Smooth muscle cell (in vitro differentiated cells): ENCODE measurements around the gene SCEL. TPM values are rescaled to one million over a fixed set of nuclear protein-coding genes. Genes with fewer than 3 reads are reported as not detected.

ENCODE experiments used
- DNase-seq: peaks from one replicate; lab custom pipeline; 2025; ENCODE audit not compliant: unreplicated experiment; lab: John Stamatoyannopoulos, UW
- H2AFZ ChIP-seq: fragments of 200-600 bp; sonication (generic); 2 replicates; pipeline ENCODE4 v1.6.0; 2016; ENCODE audit warnings: antibody characterized with exemption, low read depth, mild to moderate bottlenecking
- H3F3A ChIP-seq: fragments of 200-600 bp; sonication (generic); 2 replicates; pipeline ENCODE4 v1.6.0; 2017; ENCODE audit warnings: antibody characterized with exemption, low read depth
- H3K27ac ChIP-seq: fragments of 200-600 bp; sonication (generic); 2 replicates; pipeline ENCODE4 v1.5.1; 2016; ENCODE audit warnings: low read depth, mild to moderate bottlenecking
- H3K27me3 ChIP-seq: fragments of 200-600 bp; sonication (generic); 2 replicates; pipeline ENCODE4 v1.6.1; 2016; ENCODE audit warnings: low read depth, mild to moderate bottlenecking
- H3K36me3 ChIP-seq: fragments of 200-600 bp; sonication (generic); 2 replicates; pipeline ENCODE4 v1.5.1; 2016; ENCODE audit warnings: low read depth
- H3K4me1 ChIP-seq: fragments of 200-600 bp; sonication (generic); 2 replicates; pipeline ENCODE4 v1.5.1; 2016; ENCODE audit warnings: low read depth
- H3K4me2 ChIP-seq: fragments of 200-600 bp; sonication (generic); 2 replicates; pipeline ENCODE4 v1.6.0; 2016; ENCODE audit warnings: mild to moderate bottlenecking
- H3K4me3 ChIP-seq: fragments of 200-600 bp; sonication (generic); 2 replicates; pipeline ENCODE4 v1.5.1; 2016; ENCODE audit warnings: mild to moderate bottlenecking
- H3K79me2 ChIP-seq: fragments of 200-600 bp; sonication (generic); 2 replicates; pipeline ENCODE4 v1.6.0; 2016; ENCODE audit warnings: low read depth, mild to moderate bottlenecking
- H3K9ac ChIP-seq: fragments of 200-600 bp; sonication (generic); 2 replicates; pipeline ENCODE4 v1.6.0; 2016; ENCODE audit warnings: low read depth
- H3K9me3 ChIP-seq: fragments of 200-600 bp; sonication (generic); replicated peaks from 2 replicates; pipeline ENCODE4 v1.5.1; 2016; ENCODE audit warnings: low read depth
- H4K20me1 ChIP-seq: fragments of 200-600 bp; sonication (generic); 2 replicates; pipeline ENCODE4 v1.6.0; 2016; ENCODE audit warnings: low read depth
- CTCF ChIP-seq: fragments of 200-600 bp; sonication (generic); IDR thresholded peaks from 2 replicates; pipeline ENCODE4 v1.5.1; 2017; ENCODE audit warnings: borderline replicate concordance, mild to moderate bottlenecking, antibody characterized with exemption; ENCODE audit not compliant: insufficient read depth, poor library complexity, severe bottlenecking
- WGBS: methylation state at CpG from one replicate; pipeline ENCODE4 v1.1.7; 2016; ENCODE audit warnings: low lambda C conversion rate; 5-methylcytosine and 5-hydroxymethylcytosine counted together
- polyA plus RNA-seq: library from polyadenylated mRNA; unstranded; fragments of >200 nt; fragmentation: Nextera tagmentation; extraction: Ambion mirVana; gene quantifications from 2 replicates; pipeline ENCODE4 v1.2.1, GENCODE V29; 2016
- total RNA-seq: library from RNA; depleted of rRNA; stranded (reverse); fragments of >200 nt; gene quantifications from 2 replicates; pipeline ENCODE4 v1.2.3, GENCODE V29; 2014

Gene SCEL
- total and polyA plus RNA-seq, 2 experiments from 2014 or later, result 0.55 to 4.3 TPM

- no peaks in the 10 kb centered on the region for H3K27me3 ChIP-seq
- no peak overlapping the region for H3K4me2 ChIP-seq
- no peak for DNase-seq
- no peaks in the 10 kb centered on the region for H3K4me1 ChIP-seq
- H3K79me2 ChIP-seq, result no peaks in the 10 kb centered on the region
- TF ChIP-seq CTCF, result no peak
- WGBS, result 94% methylated on average over 4 of the region's 4 CpGs
- no peaks in the 10 kb centered on the region for H3K36me3 ChIP-seq
- H3K9ac ChIP-seq, result no peak overlapping the region
- H3K27ac ChIP-seq, result no peak overlapping the region
- no peaks in the 10 kb centered on the region for H4K20me1 ChIP-seq
- no peak overlapping the region for H2AFZ ChIP-seq
- no peaks in the 10 kb centered on the region for H3F3A ChIP-seq
- H3K9me3 ChIP-seq, result no peaks in the 10 kb centered on the region
- H3K4me3 ChIP-seq, result no peak overlapping the region
These were observed 12.1 kb upstream of the SCEL start for GRCh38 chr13:77523386-77523785.

- Histone ChIP-seq H4K20me1 (no peaks in the 10 kb centered on the region), H3K36me3 (no peaks in the 10 kb centered on the region), H3K27ac (no peak overlapping the region), H3K79me2 (no peaks in the 10 kb centered on the region), H3K27me3 (no peaks in the 10 kb centered on the region), H3K4me3 (no peak overlapping the region), H3K4me1 (no peaks in the 10 kb centered on the region), H3K9ac (no peak overlapping the region), H3F3A (no peaks in the 10 kb centered on the region), H2AFZ (no peak overlapping the region), H3K4me2 (no peak overlapping the region), H3K9me3 (no peaks in the 10 kb centered on the region)
- 95% methylated on average over 3 of the region's 3 CpGs for WGBS
- DNase-seq, result no peak
- no peak for TF ChIP-seq CTCF
These were observed 11.4 kb upstream of the SCEL start for GRCh38 chr13:77523834-77524728.

- 99% methylated on average over 3 of the region's 3 CpGs for WGBS
These were observed 7.1 kb upstream of the SCEL start for GRCh38 chr13:77528414-77528813.

More at GRCh38 chr13:77528414-77528813, 7.1 kb upstream of the SCEL start:
- no peaks in the 10 kb centered on the region for H3K4me1 ChIP-seq
- H3K4me2 ChIP-seq, result no peak overlapping the region
- no peaks in the 10 kb centered on the region for H3F3A ChIP-seq
- no peaks in the 10 kb centered on the region for H3K9me3 ChIP-seq
- no peak overlapping the region for H3K27ac ChIP-seq
- no peaks in the 10 kb centered on the region for H3K36me3 ChIP-seq
- H3K27me3 ChIP-seq, result no peaks in the 10 kb centered on the region
- no peak for DNase-seq
- no peaks in the 10 kb centered on the region for H4K20me1 ChIP-seq
- no peak overlapping the region for H2AFZ ChIP-seq
- H3K9ac ChIP-seq, result no peak overlapping the region
- H3K79me2 ChIP-seq, result no peaks in the 10 kb centered on the region
- no peak overlapping the region for H3K4me3 ChIP-seq
- TF ChIP-seq CTCF, result no peak
